Activated T-cell treated with anti-CD3 and anti-CD28 coated beads, Interleukin-2, amount 50 U/mL, for 48 hours (primary cell): ENCODE measurements around the gene CNIH3.
A peak's percentile ranks its signal among the peaks of the same experiment; 100 is the strongest.

Source experiments
- DNase-seq, 2 experiments: peaks; one replicate each; pipeline ENCODE4 v3.0.0-alpha.2; 2020

The CNIH3 gene

GRCh38 chr1:224616756-224617409 lies 766 bp downstream of the CNIH3 start:
- DNase-seq, result peak; percentile 29 to 34

- DNase-seq, result peak; percentile 27 to 33
Measured at GRCh38 chr1:224617410-224618355, 1.6 kb downstream of the CNIH3 start.

- no peak for DNase-seq
Measured at GRCh38 chr1:224619209-224619608, 3.1 kb downstream of the CNIH3 start.

DNA sequence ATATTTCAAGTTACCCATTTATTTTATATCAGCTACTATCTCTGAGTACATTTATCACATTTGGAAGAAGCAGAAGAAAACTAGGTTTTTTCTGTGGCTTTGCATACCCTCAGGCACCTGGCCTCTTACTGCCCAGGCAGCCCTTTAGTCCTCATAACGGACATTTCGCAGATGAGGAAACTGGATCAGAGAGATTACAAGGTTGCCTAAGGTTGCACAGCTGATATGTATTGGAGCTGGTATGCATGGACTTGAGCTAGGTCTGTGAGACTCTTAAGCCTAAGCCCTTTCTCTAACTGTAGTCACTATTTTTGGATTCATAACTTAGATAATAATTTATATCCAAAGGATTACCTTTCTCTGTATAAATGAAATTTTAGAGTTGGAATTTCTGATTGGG lies 4.0 kb downstream of the CNIH3 start:
- DNase-seq, result no peak

- no peak for DNase-seq
Measured at GRCh38 chr1:224621813-224622682, 5.9 kb downstream of the CNIH3 start.

GRCh38 chr1:224622831-224623230 lies 6.7 kb downstream of the CNIH3 start:
- DNase-seq, result no peak

GRCh38 chr1:224623310-224623714 lies 7.2 kb downstream of the CNIH3 start:
- peak; percentile 30 to 33 for DNase-seq

DNA sequence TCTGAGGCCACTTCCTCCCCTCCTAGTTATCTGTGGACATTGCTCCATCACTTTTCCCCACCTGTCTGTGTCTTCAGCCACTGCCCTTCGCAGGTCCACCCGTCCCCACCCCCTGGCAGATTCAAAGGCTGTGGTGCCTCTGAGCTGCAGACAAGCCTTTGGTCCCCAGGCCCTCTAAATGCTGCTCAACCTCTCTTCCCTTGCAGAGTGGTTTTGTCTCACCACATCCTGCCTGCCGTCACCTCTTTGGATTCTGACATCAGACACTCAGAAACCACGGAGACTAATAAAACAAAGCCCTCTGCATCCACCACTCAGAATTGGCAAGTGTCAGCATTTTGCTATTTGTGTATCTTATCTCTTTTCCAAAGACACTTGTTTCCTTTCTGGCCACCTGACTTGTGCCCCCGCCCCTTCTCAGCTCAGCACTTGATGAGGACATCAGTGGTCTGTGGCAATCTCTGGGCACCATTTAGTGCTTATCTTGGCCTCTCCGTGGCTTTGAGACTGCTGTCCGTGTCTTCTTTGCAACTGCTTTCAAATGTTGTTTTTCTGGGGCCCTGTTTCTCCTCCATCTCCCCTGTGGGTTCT lies 7.7 kb downstream of the CNIH3 start:
- peak; percentile 75 for DNase-seq

GRCh38 chr1:224624432-224624831 lies 8.3 kb downstream of the CNIH3 start:
- no peak for DNase-seq

DNA sequence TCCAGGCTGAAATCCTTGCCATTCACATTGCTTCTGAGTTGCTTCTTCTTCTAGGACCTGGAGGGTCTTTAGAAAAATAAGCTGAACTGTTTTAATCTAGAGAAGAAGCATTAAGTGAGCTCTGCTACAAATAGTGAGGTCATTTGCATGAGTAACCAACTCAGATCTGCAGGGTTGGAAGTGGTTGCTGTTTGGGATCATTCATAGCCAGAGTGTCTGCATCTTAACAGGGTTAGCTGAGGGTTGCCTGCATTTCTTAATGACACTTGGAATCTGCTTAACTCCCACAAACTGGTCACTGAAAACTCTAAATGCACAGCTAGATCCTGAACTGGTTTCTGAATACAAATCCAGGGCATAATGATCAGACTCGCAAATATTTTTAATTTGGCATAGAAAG lies 9.9 kb downstream of the CNIH3 start:
- DNase-seq, result no peak

DNA sequence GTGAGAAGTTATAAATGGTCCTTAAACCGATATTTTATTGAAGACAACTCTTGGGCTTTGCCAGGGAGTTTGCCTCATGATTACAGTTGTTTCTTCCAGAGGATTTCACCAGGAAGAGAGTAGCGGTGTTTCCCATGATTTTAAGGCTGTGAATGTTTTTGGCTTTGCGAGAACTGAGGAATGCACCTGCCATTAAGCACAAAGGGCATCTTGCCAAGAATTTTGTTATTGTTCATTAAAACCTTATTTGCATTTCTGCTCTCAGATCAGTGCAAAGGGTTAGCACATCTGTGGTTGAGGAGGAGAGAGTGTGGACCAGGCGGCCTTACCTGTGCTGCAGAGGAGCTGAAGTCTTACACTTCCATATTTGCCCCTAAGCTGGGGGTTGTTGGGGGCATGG lies 13.8 kb downstream of the CNIH3 start:
- DNase-seq, result no peak

- DNase-seq, result no peak
Measured at GRCh38 chr1:224631462-224632115, 15.5 kb downstream of the CNIH3 start.

GRCh38 chr1:224632381-224632871 lies 16.3 kb downstream of the CNIH3 start:
- no peak for DNase-seq

GRCh38 chr1:224632921-224633321 lies 16.8 kb downstream of the CNIH3 start:
- no peak for DNase-seq

GRCh38 chr1:224635356-224635755 lies 19.2 kb downstream of the CNIH3 start:
- DNase-seq, result no peak

DNA sequence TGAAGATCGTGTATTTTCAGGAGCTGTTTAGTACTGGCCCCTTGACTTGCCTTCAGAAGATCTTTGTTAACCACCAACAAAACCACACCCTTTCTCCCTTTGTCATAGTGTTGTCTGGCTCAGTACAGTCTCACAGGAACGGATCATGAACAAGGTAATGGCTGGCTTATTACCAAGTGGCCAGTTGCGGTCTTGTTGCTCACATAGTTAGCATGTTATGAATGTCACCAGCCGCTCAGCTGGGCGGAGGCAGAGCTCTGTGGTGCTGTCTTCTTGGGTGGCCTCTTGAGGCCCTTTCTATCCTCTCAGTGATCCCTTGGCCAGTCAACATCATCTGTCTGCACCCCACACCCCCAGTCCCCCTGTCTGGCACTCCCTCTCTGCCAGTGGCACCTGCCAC lies 21.4 kb downstream of the CNIH3 start:
- no peak for DNase-seq

GRCh38 chr1:224637936-224638335 lies 21.8 kb downstream of the CNIH3 start:
- DNase-seq, result no peak

DNA sequence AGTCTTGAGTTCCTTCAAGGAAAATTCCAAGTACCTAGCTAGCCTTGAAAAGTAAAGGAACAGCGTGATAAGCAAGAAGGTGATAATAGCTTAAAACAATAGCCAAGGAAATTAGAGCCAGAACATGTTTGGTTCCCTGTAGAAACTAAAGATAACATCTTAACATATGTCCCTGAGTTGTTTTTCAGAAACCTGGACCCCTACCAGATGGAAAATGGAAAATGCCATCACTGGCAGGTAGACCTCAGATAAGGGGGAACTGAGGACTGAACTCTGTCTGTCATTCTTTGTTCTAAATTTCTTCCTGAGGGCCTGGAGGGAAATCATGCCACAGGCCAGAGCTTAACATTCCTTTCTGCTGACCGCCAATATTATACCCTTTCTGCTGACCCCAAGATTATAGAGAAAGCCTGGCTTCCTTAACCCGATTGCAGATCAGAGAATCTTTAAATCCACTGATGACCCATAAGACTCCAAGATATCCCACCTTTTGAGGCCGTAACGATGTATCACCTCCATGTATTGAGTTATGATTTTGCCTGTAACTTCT lies 23.4 kb downstream of the CNIH3 start:
- DNase-seq, result no peak

GRCh38 chr1:224640018-224640417 lies 23.9 kb downstream of the CNIH3 start:
- no peak for DNase-seq

DNA sequence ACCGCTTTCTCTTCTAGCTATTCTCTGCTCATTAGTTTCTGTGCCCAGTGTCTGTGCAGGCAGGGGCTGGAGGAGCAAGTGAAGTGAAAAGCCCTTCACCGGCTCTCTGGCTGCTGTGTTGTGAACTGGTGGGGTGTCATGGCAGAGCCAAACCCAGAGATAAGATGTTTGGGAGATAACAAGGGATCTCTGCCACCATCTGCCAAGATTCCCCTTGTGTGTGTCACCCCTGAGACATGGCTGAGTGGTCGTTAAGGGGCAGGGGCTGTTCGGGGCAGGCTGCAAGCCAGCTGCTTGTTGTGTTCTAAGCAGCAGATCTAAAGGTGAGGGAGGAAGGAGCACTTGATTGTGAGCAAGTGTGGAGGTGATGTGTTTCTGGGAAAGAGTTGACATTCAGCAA lies 24.5 kb downstream of the CNIH3 start:
- no peak for DNase-seq

GRCh38 chr1:224641030-224641429 lies 24.9 kb downstream of the CNIH3 start:
- DNase-seq, result no peak

- DNase-seq, result no peak
Measured at GRCh38 chr1:224643653-224644052, 27.5 kb downstream of the CNIH3 start.
